Fibroblast of gingiva (primary cell): ENCODE results near the gene DSG2.
"Not testable (repeated sequence)": the region's sequence is repeated elsewhere in the genome, so short reads cannot be mapped to it uniquely, and the experiment has no call there.

Experiments used
- DNase-seq: peaks from one replicate; pipeline ENCODE4 v3.0.0-alpha.2; 2011; ENCODE audit warnings: low read depth

The DSG2 gene

DNA sequence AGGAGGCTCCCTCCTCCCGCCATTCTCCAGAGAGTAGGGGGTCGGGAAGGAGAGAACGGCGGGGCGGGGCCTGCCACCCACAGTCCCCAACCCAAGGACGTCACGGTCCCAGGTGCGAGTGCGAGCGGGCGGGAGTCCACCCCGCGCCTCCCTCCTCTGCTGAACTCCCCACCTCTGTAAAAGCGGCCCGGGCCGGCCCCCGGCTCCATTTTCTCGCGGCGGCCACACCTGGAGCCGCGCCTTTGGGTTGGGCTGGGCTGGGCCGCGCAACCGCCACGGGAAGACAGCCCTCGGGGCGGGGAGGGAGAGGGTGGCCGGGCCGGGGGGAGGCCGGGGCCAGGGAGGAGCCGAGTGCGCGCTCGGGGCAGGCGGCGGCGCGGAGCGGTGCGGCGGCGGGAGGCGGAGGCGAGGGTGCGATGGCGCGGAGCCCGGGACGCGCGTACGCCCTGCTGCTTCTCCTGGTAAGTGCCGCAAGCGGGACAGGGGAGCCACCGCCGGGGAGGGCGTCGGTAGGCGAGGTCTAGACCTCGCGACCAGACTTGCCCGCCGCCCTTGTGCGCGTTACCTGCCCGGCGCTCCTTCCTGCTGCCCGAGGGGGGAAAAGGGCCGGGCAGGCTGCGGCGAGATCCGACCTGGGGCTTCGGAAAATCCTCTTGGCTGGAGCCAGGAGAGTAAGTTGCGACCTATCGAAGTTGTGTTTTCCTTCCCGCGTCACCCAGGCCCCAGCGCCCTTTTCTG is at the start of gene DSG2:
Gene DSG2 (plus strand): TSS at position 342 of the 738 bp plus-strand sequence. CDS start 75 bp downstream, at position 417.
- no peak for DNase-seq

GRCh38 chr18:31450409-31450808 is 47.6 kb upstream of the DSG2 start:
- DNase-seq, result no peak

DNA sequence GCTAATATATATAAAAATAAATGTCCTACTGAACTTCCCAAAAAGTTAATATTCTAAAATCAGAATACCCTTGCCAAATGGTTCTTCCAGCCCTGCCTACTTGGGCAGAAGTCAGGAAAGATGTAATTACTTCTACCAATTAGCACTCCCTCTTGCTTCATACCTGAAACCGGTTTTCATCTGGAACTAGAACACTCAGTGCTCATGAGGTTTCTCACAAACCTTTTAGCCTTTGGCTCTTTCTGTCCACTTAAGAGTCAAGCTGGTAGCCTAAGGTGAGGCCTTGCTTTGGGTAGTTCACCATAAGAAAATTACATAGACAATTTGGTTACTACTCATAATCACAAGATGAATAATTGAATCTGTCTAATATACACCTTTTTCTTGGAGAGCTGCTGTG is 46.4 kb upstream of the DSG2 start:
- no peak for DNase-seq

GRCh38 chr18:31454066-31454708 is 43.8 kb upstream of the DSG2 start:
- no peak for DNase-seq

DNA sequence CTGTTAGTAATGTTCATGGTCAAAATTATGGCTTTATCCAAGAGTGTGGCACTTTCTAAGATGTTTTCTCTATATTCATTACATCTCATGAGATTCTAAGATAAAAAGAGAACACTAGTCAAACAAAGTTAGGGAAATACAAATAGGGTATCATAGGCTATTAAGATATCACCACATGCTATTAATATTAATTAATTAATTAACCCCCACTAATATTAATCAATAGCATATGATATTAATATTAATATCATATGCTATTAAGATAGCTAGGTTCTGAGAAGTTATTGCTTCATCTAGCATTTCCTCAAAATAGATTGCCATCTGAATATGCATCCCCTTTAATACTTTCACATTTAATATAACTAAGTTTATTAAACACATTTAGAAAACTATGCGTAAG is 28.3 kb upstream of the DSG2 start:
- DNase-seq, result no peak

DNA sequence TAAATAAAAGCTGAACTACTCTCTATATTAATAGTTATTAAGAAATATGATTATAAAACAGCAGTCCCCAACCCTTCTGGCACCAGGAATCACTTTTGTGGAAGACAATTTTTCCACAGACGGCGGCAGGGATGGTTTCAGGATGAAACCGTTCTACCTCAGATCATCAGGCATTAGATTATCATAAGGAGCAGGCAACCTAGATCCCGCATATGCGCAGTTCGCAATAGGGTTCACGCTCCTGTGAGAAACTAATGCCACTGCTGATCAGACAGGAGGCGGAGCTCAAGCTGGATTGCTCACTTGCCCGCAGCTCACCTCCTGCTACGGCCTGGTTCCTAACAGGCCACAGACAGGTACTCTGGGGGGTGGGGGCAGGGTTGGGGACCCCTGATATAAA is 19.3 kb upstream of the DSG2 start:
- no peak for DNase-seq

DNA sequence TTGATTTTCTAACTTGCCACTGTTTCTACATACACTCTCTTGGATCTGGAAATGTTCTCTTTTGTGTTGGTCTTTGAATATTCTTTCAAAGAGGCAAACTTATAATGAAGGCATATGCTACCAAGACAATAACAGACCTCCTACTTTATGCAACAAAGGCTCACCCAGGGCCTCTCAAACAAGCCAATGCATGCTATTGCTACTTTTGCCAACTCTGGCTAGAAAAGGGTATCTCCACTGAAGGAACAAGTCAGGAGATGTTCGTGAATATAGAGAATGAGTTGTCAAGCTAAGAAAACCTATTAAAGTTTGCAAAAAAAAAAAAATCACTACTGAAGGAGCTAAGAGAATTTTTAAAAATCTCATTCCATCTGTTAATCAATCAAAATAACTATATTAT is 15.9 kb upstream of the DSG2 start:
- no peak for DNase-seq

GRCh38 chr18:31483396-31483795 is 14.6 kb upstream of the DSG2 start:
- DNase-seq, result no peak

DNA sequence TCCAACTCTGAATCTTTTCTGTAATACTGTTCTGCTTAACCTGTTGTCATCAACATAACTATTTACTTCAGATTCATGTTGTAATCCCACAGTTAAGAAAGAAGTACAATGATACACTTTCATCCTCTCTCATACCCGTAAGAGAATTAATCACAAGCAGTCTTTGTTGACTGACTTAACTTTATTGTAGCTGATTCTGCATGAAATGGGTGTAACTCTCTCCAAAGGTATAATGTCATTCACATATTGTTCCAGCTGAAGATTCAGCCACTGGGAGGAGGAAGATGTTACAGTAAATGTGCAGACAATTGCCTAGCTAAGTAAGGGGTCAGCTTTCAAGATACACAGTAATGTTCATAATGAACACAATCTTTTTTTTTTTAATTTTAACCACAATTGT is 13.5 kb upstream of the DSG2 start:
- DNase-seq, result no peak

DNA sequence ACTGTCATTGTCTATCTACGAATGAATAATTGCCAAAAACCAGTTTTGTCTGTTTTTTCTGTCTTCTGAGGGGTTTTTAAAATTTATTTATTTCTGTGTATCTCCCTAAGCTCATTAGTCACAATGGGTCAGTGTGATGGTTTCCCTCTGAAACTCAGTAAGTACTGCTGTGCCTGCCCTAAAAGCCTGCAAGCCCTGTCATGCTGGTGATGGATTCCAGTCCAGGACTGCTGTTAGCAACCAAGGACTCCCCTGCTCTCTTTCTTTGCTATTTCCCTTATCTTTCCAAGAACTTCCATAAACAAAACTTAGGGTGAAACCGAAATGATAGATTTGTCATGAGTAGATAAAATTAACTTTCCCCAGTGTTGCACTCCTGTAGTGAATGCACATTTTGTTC is 11.8 kb upstream of the DSG2 start:
- DNase-seq, result no peak

DNA sequence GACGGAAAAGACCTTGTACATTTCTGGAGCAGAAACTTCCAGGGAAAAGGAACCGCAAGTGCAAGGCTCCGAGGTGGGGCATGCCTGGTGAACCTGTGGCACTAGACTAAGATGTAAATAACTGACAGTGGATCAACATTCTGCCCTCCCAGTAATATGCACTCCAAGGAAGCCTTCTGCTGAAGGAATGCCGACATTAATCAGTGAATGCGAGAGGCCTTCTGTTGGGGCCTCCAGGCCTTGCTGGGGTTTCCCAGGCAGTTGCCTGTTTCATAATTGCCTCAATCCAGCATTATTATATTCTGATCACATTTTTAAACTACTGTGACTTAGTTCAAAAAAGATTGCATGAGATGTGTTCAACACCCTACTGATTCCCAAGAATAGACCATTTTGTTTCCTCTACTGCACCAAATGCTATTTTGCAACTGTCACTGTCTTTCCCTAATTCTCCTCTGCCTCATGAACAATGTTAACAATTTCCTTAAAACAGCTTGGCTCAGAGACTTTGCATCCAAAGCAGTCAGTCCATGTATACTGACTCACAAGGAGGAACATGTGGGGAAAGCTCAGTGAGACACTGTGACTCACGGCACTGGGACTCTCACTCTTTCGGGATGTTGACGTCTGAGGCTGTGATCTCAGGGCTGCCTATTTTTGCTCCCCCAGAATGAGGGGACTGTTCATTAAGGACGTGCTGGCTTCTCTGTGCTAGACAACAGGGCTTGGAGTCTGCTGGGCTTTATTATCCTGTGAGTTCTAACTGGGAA is 10.5 kb upstream of the DSG2 start:
- no peak for DNase-seq

- DNase-seq, result no peak
Observed at GRCh38 chr18:31489311-31489710, 8.7 kb upstream of the DSG2 start.

DNA sequence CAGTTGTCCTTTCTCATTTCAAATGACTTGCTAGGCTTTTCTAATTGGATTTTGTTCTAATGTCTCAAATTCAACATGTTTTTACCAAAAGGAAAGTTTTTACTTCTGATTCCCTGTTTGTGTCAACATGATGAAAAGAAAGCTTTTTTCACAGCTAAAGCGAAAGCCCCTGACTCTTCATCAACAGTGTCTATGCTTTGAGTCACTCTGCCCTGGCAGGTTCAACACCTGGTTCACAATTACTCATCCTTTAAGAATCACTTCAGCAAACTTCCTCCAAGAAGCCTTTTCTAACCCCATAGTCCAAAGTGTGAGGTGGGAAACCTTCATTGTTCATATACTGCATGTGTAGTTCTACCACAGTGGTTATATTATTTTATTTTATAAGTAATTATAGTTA is 7.6 kb upstream of the DSG2 start:
- DNase-seq, result no peak

GRCh38 chr18:31490833-31491232 is 7.1 kb upstream of the DSG2 start:
- DNase-seq, result no peak

GRCh38 chr18:31491586-31491985 is 6.4 kb upstream of the DSG2 start:
- DNase-seq, result no peak

- DNase-seq, result no peak
Observed at GRCh38 chr18:31492671-31493070, 5.3 kb upstream of the DSG2 start.

GRCh38 chr18:31493171-31493570 is 4.8 kb upstream of the DSG2 start:
- no peak for DNase-seq

DNA sequence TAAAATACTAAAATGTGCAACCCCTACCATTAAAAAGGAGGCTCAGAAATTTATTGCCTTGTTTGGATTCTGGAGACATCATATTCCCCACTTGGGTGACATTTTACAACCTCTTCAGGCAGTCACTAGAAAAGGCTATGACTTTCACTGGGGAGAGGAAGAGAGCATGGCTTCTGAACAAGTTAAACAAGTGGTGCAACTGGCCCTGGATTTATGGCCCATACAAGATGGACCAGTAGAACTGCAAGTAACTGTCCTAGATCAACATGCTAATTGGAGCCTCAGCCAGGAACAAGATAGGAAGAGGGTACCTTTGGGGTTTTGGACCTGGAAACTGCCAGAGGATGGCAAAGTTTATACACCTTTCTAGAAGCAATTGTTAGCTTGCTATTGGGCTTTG is 4.0 kb upstream of the DSG2 start:
- no peak for DNase-seq

- not testable (repeated sequence) for DNase-seq
Observed at GRCh38 chr18:31494705-31495244, 3.2 kb upstream of the DSG2 start.

GRCh38 chr18:31497404-31497835 is 557 bp upstream of the DSG2 start:
- no peak for DNase-seq

DNA sequence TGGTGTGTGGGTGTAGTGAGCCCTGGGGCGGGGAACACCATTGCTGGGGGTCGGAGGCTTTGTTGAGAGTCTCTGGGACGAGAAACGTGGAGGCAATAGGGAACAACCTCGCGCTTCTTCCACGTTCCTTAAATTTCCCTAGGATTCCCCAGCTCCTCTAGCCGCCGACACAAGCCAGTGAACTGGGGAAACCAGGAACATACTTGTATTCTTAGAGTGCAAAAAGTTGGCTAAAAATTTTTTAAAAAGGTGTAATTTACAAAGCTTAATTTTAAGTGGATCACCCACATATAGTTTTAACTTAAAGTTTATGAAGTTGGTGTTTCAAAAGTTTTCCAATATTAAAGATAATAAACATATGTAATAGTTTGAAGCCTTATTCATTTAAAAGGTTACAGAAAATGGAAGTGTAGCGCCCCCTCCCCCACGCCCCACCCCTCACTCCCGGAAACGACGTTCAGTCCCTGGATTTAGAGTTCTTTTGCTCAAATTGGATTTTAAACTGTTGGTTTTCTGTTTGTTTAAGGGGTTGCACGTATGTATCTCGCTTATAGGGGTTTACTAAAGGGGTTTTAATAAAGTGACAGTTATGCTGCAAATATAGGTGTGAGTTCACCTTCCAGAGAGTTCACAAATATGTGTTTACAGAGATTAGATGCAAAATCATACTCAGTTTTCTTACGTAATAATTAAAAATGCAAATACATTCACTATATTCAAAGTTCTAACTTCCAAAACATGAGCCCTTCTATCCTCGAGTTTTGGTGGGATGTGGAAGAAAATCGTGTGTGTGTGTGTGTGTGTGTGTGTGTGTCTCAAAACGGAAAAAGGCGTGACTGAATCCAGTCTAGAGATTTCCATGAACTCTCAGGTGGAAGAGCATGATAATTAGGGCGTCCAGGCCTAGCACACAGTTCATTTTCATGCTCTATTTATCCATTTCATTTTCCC is 872 bp downstream of the DSG2 start:
- no peak for DNase-seq
